ENCODE results near the gene MS4A5.

MS4A5 gene

DNA sequence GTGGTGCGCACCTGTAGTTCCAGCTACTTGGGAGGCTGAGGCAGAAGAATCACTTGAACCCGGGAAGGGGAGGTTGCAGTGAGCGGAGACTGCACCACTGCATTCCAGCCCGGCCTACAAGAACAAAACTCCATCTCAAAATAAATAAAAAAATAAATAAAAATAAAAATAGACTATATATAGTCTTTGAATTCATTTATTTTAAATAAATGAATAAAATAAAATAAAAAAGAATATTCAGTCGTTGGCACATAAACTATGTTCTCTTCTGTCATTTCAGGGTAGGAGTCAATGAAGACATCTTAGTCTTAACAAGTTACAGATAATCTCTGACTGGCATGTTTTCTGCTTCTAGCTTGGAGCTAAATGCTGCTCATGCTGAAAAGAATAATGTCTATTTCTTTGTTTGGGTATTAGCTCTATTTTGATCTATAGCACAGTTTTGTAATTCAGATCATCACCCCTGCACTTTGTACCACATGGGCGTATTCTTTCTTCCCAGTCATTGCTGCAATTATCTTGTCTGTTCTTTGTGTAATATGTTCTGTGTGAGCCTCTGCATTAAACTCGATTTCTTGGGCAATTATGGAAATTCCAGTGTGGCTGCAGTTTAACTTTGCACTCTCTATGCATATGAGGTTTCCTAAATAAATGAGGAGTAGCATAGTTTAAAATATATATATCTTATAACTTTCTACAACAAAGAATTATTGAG, 34.5 kb upstream of the MS4A5 start:
- TF ChIP-seq, protein P1, sequence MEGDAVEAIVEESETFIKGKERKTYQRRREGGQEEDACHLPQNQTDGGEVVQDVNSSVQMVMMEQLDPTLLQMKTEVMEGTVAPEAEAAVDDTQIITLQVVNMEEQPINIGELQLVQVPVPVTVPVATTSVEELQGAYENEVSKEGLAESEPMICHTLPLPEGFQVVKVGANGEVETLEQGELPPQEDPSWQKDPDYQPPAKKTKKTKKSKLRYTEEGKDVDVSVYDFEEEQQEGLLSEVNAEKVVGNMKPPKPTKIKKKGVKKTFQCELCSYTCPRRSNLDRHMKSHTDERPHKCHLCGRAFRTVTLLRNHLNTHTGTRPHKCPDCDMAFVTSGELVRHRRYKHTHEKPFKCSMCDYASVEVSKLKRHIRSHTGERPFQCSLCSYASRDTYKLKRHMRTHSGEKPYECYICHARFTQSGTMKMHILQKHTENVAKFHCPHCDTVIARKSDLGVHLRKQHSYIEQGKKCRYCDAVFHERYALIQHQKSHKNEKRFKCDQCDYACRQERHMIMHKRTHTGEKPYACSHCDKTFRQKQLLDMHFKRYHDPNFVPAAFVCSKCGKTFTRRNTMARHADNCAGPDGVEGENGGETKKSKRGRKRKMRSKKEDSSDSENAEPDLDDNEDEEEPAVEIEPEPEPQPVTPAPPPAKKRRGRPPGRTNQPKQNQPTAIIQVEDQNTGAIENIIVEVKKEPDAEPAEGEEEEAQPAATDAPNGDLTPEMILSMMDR (IDR thresholded peaks at IDR 0.05; ENCODE audit: poor library complexity, severe bottlenecking): no peak
- no peak overlapping the region for H3K27ac ChIP-seq (ENCODE audit: poor library complexity, severe bottlenecking)
- no peak for ATAC-seq (ENCODE audit: low read depth)

DNA sequence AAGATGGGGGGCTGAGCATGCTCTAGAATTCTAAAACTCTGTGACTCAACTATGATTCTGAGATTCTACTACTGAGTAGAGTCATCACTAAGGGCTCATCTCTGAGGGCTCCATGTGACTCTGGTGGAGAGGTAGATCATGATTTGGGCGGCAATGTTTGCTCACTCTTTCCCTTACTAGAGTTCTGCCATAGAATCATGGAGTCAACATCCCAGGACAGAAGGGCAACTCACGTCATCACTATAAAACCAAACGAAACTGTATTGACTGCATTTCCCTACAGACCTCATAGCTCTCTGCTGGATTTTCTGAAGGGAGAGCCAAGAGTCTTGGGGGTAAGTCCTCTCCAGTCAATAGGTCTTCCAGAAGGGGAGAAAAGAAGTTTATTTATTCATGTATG, 33.0 kb upstream of the MS4A5 start, which contains the start of gene MS4A14:
TSS of gene MS4A14 (plus strand) at position 78 of the 400 bp plus-strand sequence. CDS start at position 198, 120 bp downstream.
- ATAC-seq (ENCODE audit: low read depth): no peak
- no peaks in the 10 kb centered on the region for H3K27me3 ChIP-seq (ENCODE audit: insufficient read depth, poor library complexity, severe bottlenecking)
- no peak for DNase-seq (ENCODE audit: low spot score)
- H3K4me1 ChIP-seq (ENCODE audit: insufficient read depth, poor library complexity, severe bottlenecking): no peaks in the 10 kb centered on the region
- H3K27ac ChIP-seq (ENCODE audit: poor library complexity, severe bottlenecking): no peak within 1 kb of the TSS
- TF ChIP-seq, protein P1 (IDR thresholded peaks at IDR 0.05; ENCODE audit: poor library complexity, severe bottlenecking): no peak
- H3K4me3 ChIP-seq (ENCODE audit: severe bottlenecking): no peak within 1 kb of the TSS
- no peaks in the 10 kb centered on the region for H3K36me3 ChIP-seq (ENCODE audit: low read depth)
- H3K9me3 ChIP-seq (ENCODE audit: severe bottlenecking): no peaks in the 10 kb centered on the region

More for the DNA sequence above, 34.5 kb upstream of the MS4A5 start:
- Histone ChIP-seq H3K9me3 (ENCODE audit: severe bottlenecking) (no peaks in the 10 kb centered on the region), H3K4me3 (ENCODE audit: severe bottlenecking) (no peak overlapping the region), H3K36me3 (ENCODE audit: low read depth) (no peaks in the 10 kb centered on the region), H3K4me1 (ENCODE audit: insufficient read depth, poor library complexity, severe bottlenecking) (no peaks in the 10 kb centered on the region), H3K27me3 (ENCODE audit: insufficient read depth, poor library complexity, severe bottlenecking) (no peaks in the 10 kb centered on the region)
- no peak for DNase-seq (ENCODE audit: low spot score)

GRCh38 chr11:60396799-60397198, 32.6 kb upstream of the MS4A5 start:
- ATAC-seq (ENCODE audit: low read depth): no peak
- Histone ChIP-seq H3K27me3 (ENCODE audit: insufficient read depth, poor library complexity, severe bottlenecking) (no peaks in the 10 kb centered on the region), H3K9me3 (ENCODE audit: severe bottlenecking) (no peaks in the 10 kb centered on the region), H3K36me3 (ENCODE audit: low read depth) (no peaks in the 10 kb centered on the region), H3K4me3 (ENCODE audit: severe bottlenecking) (no peak overlapping the region), H3K27ac (ENCODE audit: poor library complexity, severe bottlenecking) (no peak overlapping the region), H3K4me1 (ENCODE audit: insufficient read depth, poor library complexity, severe bottlenecking) (no peaks in the 10 kb centered on the region)
- no peak for DNase-seq (ENCODE audit: low spot score)
- TF ChIP-seq, protein P1 (IDR thresholded peaks at IDR 0.05; ENCODE audit: poor library complexity, severe bottlenecking): no peak

DNA sequence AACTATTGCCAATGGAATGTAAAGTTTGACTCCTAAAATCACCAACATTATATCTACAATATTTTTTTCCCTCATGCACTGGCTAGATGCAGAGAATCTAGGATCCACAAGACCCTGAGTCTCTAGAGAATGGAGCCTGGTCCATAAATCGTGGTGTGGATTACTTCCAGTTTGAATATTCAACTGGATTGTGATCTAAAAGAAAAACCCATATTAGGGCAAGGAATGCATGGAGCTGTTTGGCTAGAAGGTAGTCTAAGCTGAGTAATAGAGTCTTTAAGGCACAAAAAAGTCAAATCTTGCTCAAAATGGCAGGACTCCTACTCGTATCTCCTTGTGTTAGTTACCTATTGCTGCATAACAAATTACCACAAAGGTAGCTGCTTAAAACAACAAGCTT, 9.4 kb upstream of the MS4A5 start:
- TF ChIP-seq, protein P1 (IDR thresholded peaks at IDR 0.05; ENCODE audit: poor library complexity, severe bottlenecking): no peak
- no peak for ATAC-seq (ENCODE audit: low read depth)
- DNase-seq (ENCODE audit: low spot score): no peak
- no peaks in the 10 kb centered on the region for H3K9me3 ChIP-seq (ENCODE audit: severe bottlenecking)
- no peaks in the 10 kb centered on the region for H3K36me3 ChIP-seq (ENCODE audit: low read depth)
- no peak overlapping the region for H3K27ac ChIP-seq (ENCODE audit: poor library complexity, severe bottlenecking)
- no peaks in the 10 kb centered on the region for H3K27me3 ChIP-seq (ENCODE audit: insufficient read depth, poor library complexity, severe bottlenecking)
- H3K4me1 ChIP-seq (ENCODE audit: insufficient read depth, poor library complexity, severe bottlenecking): no peaks in the 10 kb centered on the region
- H3K4me3 ChIP-seq (ENCODE audit: severe bottlenecking): no peak overlapping the region

GRCh38 chr11:60422609-60423008, 6.8 kb upstream of the MS4A5 start:
- ATAC-seq (ENCODE audit: low read depth): no peak
- no peak overlapping the region for H3K27ac ChIP-seq (ENCODE audit: poor library complexity, severe bottlenecking)
- H3K4me1 ChIP-seq (ENCODE audit: insufficient read depth, poor library complexity, severe bottlenecking): no peaks in the 10 kb centered on the region
- no peak overlapping the region for H3K4me3 ChIP-seq (ENCODE audit: severe bottlenecking)
- H3K36me3 ChIP-seq (ENCODE audit: low read depth): no peaks in the 10 kb centered on the region
- H3K9me3 ChIP-seq (ENCODE audit: severe bottlenecking): no peaks in the 10 kb centered on the region
- no peaks in the 10 kb centered on the region for H3K27me3 ChIP-seq (ENCODE audit: insufficient read depth, poor library complexity, severe bottlenecking)
- TF ChIP-seq, protein P1 (IDR thresholded peaks at IDR 0.05; ENCODE audit: poor library complexity, severe bottlenecking): no peak
- DNase-seq (ENCODE audit: low spot score): no peak
